K562 (cell line): ENCODE data around the gene LHPP.

Source experiments
- CBX3 ChIP-seq, 2 experiments: IDR thresholded peaks; 1 replicate in 1 of 2; 2 replicates in 1 of 2; pipeline ENCODE4 v1.6.1; 2012; ENCODE audit warnings: inconsistent platforms in 2 of 2, low read length in 2 of 2, borderline replicate concordance in 1 of 2, control low read depth in 1 of 2
- CC2D1A ChIP-seq: fragments of 450-650 bp; IDR thresholded peaks from 2 replicates; pipeline ENCODE4 v1.6.1; 2017; ENCODE audit warnings: mild to moderate bottlenecking
- FOXA3 ChIP-seq, 2 experiments: fragments of 450-650 bp in 1 of 2; sonication (generic) in 1 of 2; formaldehyde crosslinking; IDR thresholded peaks in 1 of 2; conservative IDR thresholded peaks in 1 of 2; 2 replicates each; pipeline versions ENCODE4 v1.4.0 to v1.8.0; 2020 to 2022; ENCODE audit warnings: mild to moderate bottlenecking in 2 of 2, missing genetic modification reagents in 1 of 2
- FOXJ3 ChIP-seq: sonication (generic); formaldehyde crosslinking; IDR thresholded peaks from 2 replicates; pipeline ENCODE4 v1.4.0; 2020; ENCODE audit warnings: mild to moderate bottlenecking, missing genetic modification reagents
- GATA2 ChIP-seq: sonication (generic); formaldehyde crosslinking; IDR thresholded peaks from 2 replicates; pipeline ENCODE4 v1.4.0; 2020; ENCODE audit warnings: mild to moderate bottlenecking, missing genetic modification reagents
- MEF2D ChIP-seq: conservative IDR thresholded peaks from 2 replicates; pipeline ENCODE4 v1.6.1; 2016; ENCODE audit warnings: low read depth, missing genetic modification characterization, missing compliant biosample characterization
- PHB ChIP-seq: fragments of 250-450 bp; sonication (Bioruptor Pico); IDR thresholded peaks from 2 replicates; pipeline ENCODE4 v1.5.0; 2021
- POLR2A ChIP-seq: fragments of 450-650 bp; conservative IDR thresholded peaks from 2 replicates; pipeline ENCODE4 v1.6.1; 2016
- ZBTB8A ChIP-seq: fragments of 450-650 bp; IDR thresholded peaks from 2 replicates; pipeline ENCODE4 v1.6.1; 2018; ENCODE audit warnings: mild to moderate bottlenecking, moderate library complexity; ENCODE audit not compliant: partially characterized antibody

- TF ChIP-seq PHB (CRISPR knock-in tag) (no peak), MEF2D (tag) (no peak), FOXJ3 (CRISPR knock-in tag) (no peak), CBX3 (IDR thresholded peaks at IDR 0.05; ENCODE audit: borderline replicate concordance in 1 of 2, low read length in 2 of 2) (no peak), POLR2A (no peak), FOXA3 (CRISPR knock-in tag; conservative IDR thresholded peaks at IDR 0.05 in 1 of 2, IDR thresholded peaks at IDR 0.05 in 1 of 2) (no peak), GATA2 (CRISPR knock-in tag) (no peak), CC2D1A (no peak), ZBTB8A (no peak)
Measured at GRCh38 chr10:124589491-124590041, 127.9 kb downstream of the LHPP start.
